ENCODE measurements around the gene N4BP2L2. TPM values are rescaled to one million over a fixed set of nuclear protein-coding genes. Genes with fewer than 3 reads are reported as not detected.

The N4BP2L2 gene
- total and polyA plus RNA-seq, 2 experiments from 2014 or later, result 63.1 to 160 TPM

- Histone ChIP-seq H3K9me2 (ENCODE audit: insufficient read depth) (no peaks in the 10 kb centered on the region), H3K79me2 (replicated peaks; ENCODE audit: insufficient read depth) (peaks cover 35% of the 10 kb centered on the region), H2AFZ (peak overlapping the region; percentile 64), H3K4me2 (peak overlapping the region; percentile 84), H3K27ac (ENCODE audit: low read depth) (no peak overlapping the region), H3K27me3 (ENCODE audit: insufficient read depth) (no peaks in the 10 kb centered on the region), H3K36me3 (ENCODE audit: insufficient read depth) (no peaks in the 10 kb centered on the region), H3K4me3 (peak overlapping the region; percentile 63), H3K4me1 (ENCODE audit: insufficient read depth) (peaks cover 23% of the 10 kb centered on the region), H3F3A (replicated peaks; ENCODE audit: low read depth) (no peaks in the 10 kb centered on the region), H4K20me1 (replicated peaks; ENCODE audit: insufficient read depth) (peaks cover 10% of the 10 kb centered on the region; the same call in 1 of the 2 replicates)
- TF ChIP-seq CTCF (conservative IDR thresholded peaks at IDR 0.05; ENCODE audit: low read depth in 2 of 2), result no peak
- Mint-ChIP-seq H3K27ac (no peak overlapping the region), H3K36me3 (ENCODE audit: low read depth) (no peaks in the 10 kb centered on the region; the same call in 2 of the 3 replicates), H3K4me3 (peak overlapping the region; percentile 80), H3K9me3 (no peaks in the 10 kb centered on the region), H3K4me1 (peaks cover 28% of the 10 kb centered on the region), H3K27me3 (ENCODE audit: insufficient read depth, low read depth, poor library complexity) (peaks cover 10% of the 10 kb centered on the region)
- ATAC-seq (peak; percentile 20), DNase-seq (ENCODE audit: low spot score) (peak; percentile 45)
These were observed 47.0 kb upstream of the N4BP2L2 start for GRCh38 chr13:32585550-32586079.

DNA sequence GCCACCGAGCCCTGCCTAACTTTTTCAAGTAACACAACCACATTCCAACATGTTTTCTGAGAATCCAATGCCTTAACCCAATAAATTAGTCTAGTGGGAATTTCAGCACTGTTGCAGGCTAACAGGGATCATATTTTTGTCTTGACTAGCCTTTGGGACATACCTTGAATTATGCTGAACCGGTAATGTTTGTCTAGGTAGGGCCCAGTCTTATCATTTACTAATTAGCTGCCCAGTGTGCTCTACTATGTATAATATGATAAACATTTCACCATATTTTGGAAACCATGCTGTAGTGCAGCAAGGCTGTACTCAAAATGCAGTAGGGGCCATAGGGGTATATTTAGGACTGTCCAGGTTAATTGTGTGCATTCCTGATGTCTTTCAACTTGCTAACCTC is 44.4 kb upstream of the N4BP2L2 start:
- Mint-ChIP-seq H3K27me3 (ENCODE audit: insufficient read depth, low read depth, poor library complexity) (peaks cover 8% of the 10 kb centered on the region), H3K9me3 (peaks cover 9% of the 10 kb centered on the region), H3K4me3 (no peak overlapping the region), H3K36me3 (ENCODE audit: low read depth) (peaks cover 2% of the 10 kb centered on the region; the same call in 2 of the 3 replicates), H3K27ac (no peak overlapping the region), H3K4me1 (peaks cover 6% of the 10 kb centered on the region)
- Histone ChIP-seq H3K9me2 (ENCODE audit: insufficient read depth) (no peaks in the 10 kb centered on the region), H3K4me1 (ENCODE audit: insufficient read depth) (0 out of 2 replicates have a peak, but pooled peaks cover 2% of the 10 kb centered on the region), H3K36me3 (ENCODE audit: insufficient read depth) (no peaks in the 10 kb centered on the region), H3K79me2 (replicated peaks; ENCODE audit: insufficient read depth) (peaks cover 8% of the 10 kb centered on the region), H3F3A (replicated peaks; ENCODE audit: low read depth) (no peaks in the 10 kb centered on the region), H3K4me2 (no peak overlapping the region), H2AFZ (no peak overlapping the region), H3K27ac (ENCODE audit: low read depth) (no peak overlapping the region), H3K4me3 (no peak overlapping the region), H3K27me3 (ENCODE audit: insufficient read depth) (no peaks in the 10 kb centered on the region), H4K20me1 (replicated peaks; ENCODE audit: insufficient read depth) (no peaks in the 10 kb centered on the region)
- DNase-seq (ENCODE audit: low spot score) (no peak), ATAC-seq (no peak)
- TF ChIP-seq POLR2AphosphoS5 (IDR thresholded peaks at IDR 0.05; ENCODE audit: low read depth) (no peak), ZNF114 (CRISPR knock-in tag; IDR thresholded peaks at IDR 0.05) (no peak), JUNB (IDR thresholded peaks at IDR 0.05; ENCODE audit: unreplicated experiment) (no peak), CREB1 (CRISPR knock-in tag; IDR thresholded peaks at IDR 0.05; ENCODE audit: low read depth) (no peak), CTCF (conservative IDR thresholded peaks at IDR 0.05; ENCODE audit: low read depth in 2 of 2) (no peak), EZH2 (IDR thresholded peaks at IDR 0.05; ENCODE audit: low read depth, unreplicated experiment) (no peak)
- TF ChIP-seq, protein P1, sequence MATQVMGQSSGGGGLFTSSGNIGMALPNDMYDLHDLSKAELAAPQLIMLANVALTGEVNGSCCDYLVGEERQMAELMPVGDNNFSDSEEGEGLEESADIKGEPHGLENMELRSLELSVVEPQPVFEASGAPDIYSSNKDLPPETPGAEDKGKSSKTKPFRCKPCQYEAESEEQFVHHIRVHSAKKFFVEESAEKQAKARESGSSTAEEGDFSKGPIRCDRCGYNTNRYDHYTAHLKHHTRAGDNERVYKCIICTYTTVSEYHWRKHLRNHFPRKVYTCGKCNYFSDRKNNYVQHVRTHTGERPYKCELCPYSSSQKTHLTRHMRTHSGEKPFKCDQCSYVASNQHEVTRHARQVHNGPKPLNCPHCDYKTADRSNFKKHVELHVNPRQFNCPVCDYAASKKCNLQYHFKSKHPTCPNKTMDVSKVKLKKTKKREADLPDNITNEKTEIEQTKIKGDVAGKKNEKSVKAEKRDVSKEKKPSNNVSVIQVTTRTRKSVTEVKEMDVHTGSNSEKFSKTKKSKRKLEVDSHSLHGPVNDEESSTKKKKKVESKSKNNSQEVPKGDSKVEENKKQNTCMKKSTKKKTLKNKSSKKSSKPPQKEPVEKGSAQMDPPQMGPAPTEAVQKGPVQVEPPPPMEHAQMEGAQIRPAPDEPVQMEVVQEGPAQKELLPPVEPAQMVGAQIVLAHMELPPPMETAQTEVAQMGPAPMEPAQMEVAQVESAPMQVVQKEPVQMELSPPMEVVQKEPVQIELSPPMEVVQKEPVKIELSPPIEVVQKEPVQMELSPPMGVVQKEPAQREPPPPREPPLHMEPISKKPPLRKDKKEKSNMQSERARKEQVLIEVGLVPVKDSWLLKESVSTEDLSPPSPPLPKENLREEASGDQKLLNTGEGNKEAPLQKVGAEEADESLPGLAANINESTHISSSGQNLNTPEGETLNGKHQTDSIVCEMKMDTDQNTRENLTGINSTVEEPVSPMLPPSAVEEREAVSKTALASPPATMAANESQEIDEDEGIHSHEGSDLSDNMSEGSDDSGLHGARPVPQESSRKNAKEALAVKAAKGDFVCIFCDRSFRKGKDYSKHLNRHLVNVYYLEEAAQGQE (IDR thresholded peaks at IDR 0.05; ENCODE audit: unreplicated experiment), result no peak

Data from GM23338 (cell line).